H1 (cell line): ENCODE measurements around the gene DENND6B. TPM values are rescaled to one million over a fixed set of nuclear protein-coding genes. Genes with fewer than 3 reads are reported as not detected.

Experiments
- CTCF ChIA-PET: fragments of 300-600 bp; sonication (Branson Sonifier 250); formaldehyde crosslinking; loops from one replicate; lab custom pipeline; 2021; ENCODE audit not compliant: partially characterized antibody; lab: Charles Lee
- POLR2A ChIA-PET: fragments of 300-600 bp; sonication (Branson Sonifier 250); formaldehyde crosslinking; loops from one replicate; lab custom pipeline; 2021; ENCODE audit warnings: inconsistent platforms; ENCODE audit not compliant: partially characterized antibody; lab: Charles Lee
- DNase-seq, 2 experiments: peaks; one replicate each; pipeline versions ENCODE4 v3.0.0 to v3.0.0-alpha.2; 2010 to 2022; ENCODE audit warnings: low spot score in 2 of 2, low read depth in 1 of 2, mixed read lengths in 1 of 2
- FAIRE-seq: peaks from 2 replicates; lab custom pipeline; 2011; peaks lifted over from hg19 to GRCh38; lab: Jason Lieb, UNC
- H2AFZ ChIP-seq: 2 replicates; pipeline ENCODE4 v1.8.1; 2012; ENCODE audit warnings: low read length, inconsistent platforms
- H2AK5ac ChIP-seq: 2 replicates; pipeline ENCODE4 v1.6.1; 2013; ENCODE audit warnings: low read depth, low read length
- H2BK120ac ChIP-seq: replicated peaks from 2 replicates; pipeline ENCODE3; 2013; ENCODE audit warnings: low read depth, low read length, inconsistent platforms
- H2BK12ac ChIP-seq: 2 replicates; pipeline ENCODE4 v1.6.1; 2013; ENCODE audit warnings: low read depth, low read length
- H2BK15ac ChIP-seq: 2 replicates; pipeline ENCODE4 v1.6.1; 2013; ENCODE audit warnings: low read length
- H2BK20ac ChIP-seq: 2 replicates; pipeline ENCODE4 v1.6.1; 2013; ENCODE audit warnings: low read length
- H2BK5ac ChIP-seq: 2 replicates; pipeline ENCODE4 v1.6.1; 2013; ENCODE audit warnings: low read depth, low read length
- H3K14ac ChIP-seq: 2 replicates; pipeline ENCODE4 v1.6.1; 2013; ENCODE audit warnings: inconsistent platforms; ENCODE audit not compliant: insufficient read length
- H3K18ac ChIP-seq: 2 replicates; pipeline ENCODE4 v1.6.1; 2013; ENCODE audit warnings: low read length; ENCODE audit errors: extremely low read depth
- H3K23ac ChIP-seq: 2 replicates; pipeline ENCODE4 v1.6.1; 2013; ENCODE audit warnings: inconsistent platforms; ENCODE audit not compliant: insufficient read length
- H3K23me2 ChIP-seq: 2 replicates; pipeline ENCODE4 v1.6.1; 2013; ENCODE audit warnings: low read depth, low read length
- H3K27ac ChIP-seq: 2 replicates; pipeline ENCODE4 v1.6.1; 2011; ENCODE audit warnings: low read depth, low read length, inconsistent platforms
- H3K27me3 ChIP-seq, 4 experiments: replicated peaks in 1 of 4; 1 replicate in 1 of 4; 2 replicates in 3 of 4; pipeline versions ENCODE4 v1.6.1 to v1.8.1; 2011 to 2013; ENCODE audit warnings: low read length in 3 of 4, mild to moderate bottlenecking in 3 of 4, inconsistent platforms in 2 of 4, mixed read lengths in 2 of 4, moderate library complexity in 1 of 4; ENCODE audit not compliant: control insufficient read depth in 3 of 4, insufficient read depth in 3 of 4; ENCODE audit errors: extremely low read depth in 1 of 4
- H3K36me3 ChIP-seq, 4 experiments: 2 replicates each; pipeline versions ENCODE4 v1.6.1 to v1.8.1; 2011 to 2013; ENCODE audit warnings: mild to moderate bottlenecking in 4 of 4, low read length in 3 of 4, moderate library complexity in 2 of 4, control low read depth in 1 of 4, inconsistent platforms in 1 of 4; ENCODE audit not compliant: insufficient read depth in 4 of 4, control insufficient read depth in 2 of 4
- H3K4ac ChIP-seq: replicated peaks from 2 replicates; pipeline ENCODE3; 2013; ENCODE audit warnings: low read length, low read depth, mixed read lengths, inconsistent platforms; ENCODE audit not compliant: insufficient read length
- H3K4me1 ChIP-seq, 4 experiments: replicated peaks in 1 of 4; 1 replicate in 1 of 4; 2 replicates in 3 of 4; pipeline versions ENCODE4 v1.6.1 to v1.8.1; 2011 to 2013; ENCODE audit warnings: low read length in 3 of 4, inconsistent platforms in 2 of 4, mixed read lengths in 1 of 4; ENCODE audit not compliant: insufficient read depth in 4 of 4, control insufficient read depth in 3 of 4
- H3K4me2 ChIP-seq, 2 experiments: 2 replicates each; pipeline versions ENCODE4 v1.6.1 to v1.8.1; 2011 to 2013; ENCODE audit warnings: low read depth in 2 of 2, low read length in 2 of 2, control low read depth in 1 of 2, inconsistent platforms in 1 of 2, mild to moderate bottlenecking in 1 of 2; ENCODE audit not compliant: insufficient read depth in 1 of 2
- H3K4me3 ChIP-seq, 4 experiments: fragments of 200-600, 300-600 bp in 1 of 4; sonication (generic), shearing (Covaris generic), sonication (Bioruptor Twin) in 1 of 4; 2 replicates each; pipeline versions ENCODE4 v1.5.1 to v1.8.1; 2011 to 2016; ENCODE audit warnings: low read length in 4 of 4, low read depth in 3 of 4, control low read depth in 2 of 4, inconsistent platforms in 2 of 4, mild to moderate bottlenecking in 2 of 4, mixed read lengths in 1 of 4, moderate library complexity in 1 of 4; ENCODE audit not compliant: insufficient read depth in 2 of 4; ENCODE audit errors: extremely low read depth in 1 of 4
- H3K56ac ChIP-seq: replicated peaks from 2 replicates; pipeline ENCODE3; 2013; ENCODE audit warnings: low read depth, mild to moderate bottlenecking, mixed read lengths, low read length, inconsistent platforms; ENCODE audit not compliant: insufficient read length
- H3K79me1 ChIP-seq: 2 replicates; pipeline ENCODE4 v1.6.1; 2013; ENCODE audit warnings: low read depth, low read length, control low read depth
- H3K79me2 ChIP-seq, 2 experiments: 2 replicates each; pipeline versions ENCODE4 v1.6.1 to v1.8.1; 2012 to 2013; ENCODE audit warnings: low read length in 2 of 2, mild to moderate bottlenecking in 2 of 2, inconsistent platforms in 1 of 2; ENCODE audit not compliant: insufficient read depth in 2 of 2, control insufficient read depth in 1 of 2
- H3K9ac ChIP-seq, 4 experiments: replicated peaks in 1 of 4; 1 replicate in 1 of 4; 2 replicates in 3 of 4; pipeline versions ENCODE4 v1.6.1 to v1.8.1; 2011 to 2013; ENCODE audit warnings: low read depth in 3 of 4, low read length in 3 of 4, control low read depth in 2 of 4, mild to moderate bottlenecking in 2 of 4, moderate library complexity in 2 of 4, inconsistent platforms in 1 of 4; ENCODE audit errors: extremely low read depth in 1 of 4
- H3K9me3 ChIP-seq, 2 experiments: 2 replicates each; pipeline versions ENCODE4 v1.6.1 to v1.8.1; 2012 to 2013; ENCODE audit warnings: mild to moderate bottlenecking in 2 of 2, moderate library complexity in 2 of 2, control low read depth in 1 of 2, inconsistent platforms in 1 of 2, low read depth in 1 of 2, low read length in 1 of 2, mixed read lengths in 1 of 2; ENCODE audit not compliant: insufficient read depth in 2 of 2
- H4K20me1 ChIP-seq, 2 experiments: replicated peaks in 1 of 2; 2 replicates each; pipeline versions ENCODE3 to v1.8.1; 2011 to 2013; ENCODE audit warnings: inconsistent platforms in 2 of 2, low read length in 2 of 2, mild to moderate bottlenecking in 1 of 2; ENCODE audit not compliant: insufficient read depth in 2 of 2, control insufficient read depth in 1 of 2
- H4K5ac ChIP-seq: 2 replicates; pipeline ENCODE4 v1.6.1; 2013; ENCODE audit warnings: low read length, low read depth, mixed read lengths, inconsistent platforms; ENCODE audit not compliant: insufficient read length
- H4K8ac ChIP-seq: 2 replicates; pipeline ENCODE4 v1.8.0; 2013; ENCODE audit warnings: mild to moderate bottlenecking, moderate library complexity, low read length, inconsistent platforms; ENCODE audit not compliant: insufficient read depth; ENCODE audit errors: extremely low read depth
- H4K91ac ChIP-seq: replicated peaks from 2 replicates; pipeline ENCODE3; 2013; ENCODE audit warnings: low read length, mixed read lengths, inconsistent platforms; ENCODE audit not compliant: insufficient read length
- RXRA ChIP-seq: IDR thresholded peaks from 2 replicates; pipeline ENCODE4 v1.6.1; 2011; ENCODE audit warnings: low read depth, mild to moderate bottlenecking, low read length, moderate library complexity; ENCODE audit not compliant: insufficient read depth
- WGBS, 2 experiments: shearing (Covaris generic) in 1 of 2; methylation state at CpG; one replicate each; pipeline versions ENCODE4 v1.1.6 to v1.1.7; 2013 to 2015; ENCODE audit warnings: low lambda C conversion rate in 2 of 2, mixed read lengths in 2 of 2, inconsistent platforms in 1 of 2, low coverage in 1 of 2, missing lambda C conversion rate in 1 of 2; ENCODE audit not compliant: insufficient replicate concordance in 2 of 2, insufficient coverage in 1 of 2, insufficient read length in 1 of 2; ENCODE audit errors: extremely low coverage in 1 of 2, missing lambda C conversion rate in 1 of 2; 5-methylcytosine and 5-hydroxymethylcytosine counted together
- polyA plus RNA-seq, 7 experiments: library from polyadenylated mRNA; depleted of rRNA in 3 of 7; stranded (reverse) in 5 of 7; unstranded in 2 of 7; fragments of >200 nt in 5 of 7; fragments of 200-250 nt in 2 of 7; gene quantifications; 1 replicate in 5 of 7; 2 replicates in 1 of 7; 4 replicates in 1 of 7; pipeline versions ENCODE4 v1.2.1 to v1.2.3, GENCODE V29; 2011 to 2013; ENCODE audit warnings: missing spikeins in 2 of 7, mixed read lengths in 2 of 7
- total RNA-seq: library from RNA; stranded (reverse); fragmentation: NEBNext Ultra II Directional; extraction: Animal tissue kit (Norgen Biotek cat#: 25700); gene quantifications from 2 replicates; pipeline ENCODE4 v1.2.1, GENCODE V29; 2021

Gene DENND6B
- total and polyA plus RNA-seq, 2 of the 8 experiments (the other 6 are each of a cell fraction or from before 2014, with no cell fraction given) = 1.1 to 1.9 TPM

DNA sequence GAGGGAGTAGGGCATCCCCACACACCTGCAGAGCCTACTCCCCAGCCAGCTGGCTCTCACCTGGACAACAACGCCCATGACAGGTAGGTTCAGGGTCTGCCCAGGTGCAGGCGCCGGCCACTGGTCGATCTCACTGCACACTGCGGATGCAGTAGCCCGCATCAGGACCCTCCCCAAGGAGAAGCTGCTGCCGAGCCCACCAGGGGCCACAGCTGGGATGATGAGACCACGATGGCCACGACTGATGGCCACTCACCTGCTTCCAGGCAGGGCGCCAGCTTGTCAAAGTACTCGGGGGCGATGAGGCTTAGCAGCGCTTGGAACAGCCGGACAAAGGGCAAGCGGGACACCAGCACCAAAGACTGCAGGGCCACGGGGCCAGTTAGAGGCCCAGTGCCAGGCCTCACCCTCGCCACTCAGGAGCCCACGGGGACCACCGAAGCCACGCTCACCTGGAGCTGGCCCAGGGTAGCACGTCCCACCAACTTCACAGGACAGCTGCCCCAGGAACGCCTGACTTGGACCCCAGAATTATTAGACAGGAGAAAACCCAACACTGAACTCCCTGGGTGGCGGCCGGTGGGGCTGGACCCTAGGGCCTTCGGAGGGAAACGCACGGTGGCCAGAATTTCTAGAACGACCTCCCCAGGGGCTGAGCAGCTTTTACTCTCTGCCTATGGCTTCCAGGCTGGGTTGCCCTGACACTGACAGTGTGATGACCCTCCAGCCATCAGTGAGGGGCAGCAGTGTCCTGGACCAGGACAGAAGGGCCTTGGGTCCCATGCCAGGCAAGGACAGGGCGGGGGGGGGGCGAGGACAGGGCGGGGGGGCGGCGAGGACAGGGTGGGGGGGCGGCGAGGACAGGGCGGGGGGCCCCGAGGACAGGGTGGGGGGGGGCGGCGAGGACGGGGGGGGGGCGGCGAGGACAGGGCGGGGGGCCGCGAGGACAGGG is 10.4 kb downstream of the DENND6B start:
- no peak overlapping the region for H3K27ac ChIP-seq
- no peak overlapping the region for H4K8ac ChIP-seq
- no peak overlapping the region for H2BK20ac ChIP-seq
- H3K4ac ChIP-seq = no peak overlapping the region
- no peak for TF ChIP-seq RXRA
- H2BK5ac ChIP-seq = no peak overlapping the region
- no peak overlapping the region for H3K14ac ChIP-seq
- H3K9me3 ChIP-seq = no peaks in the 10 kb centered on the region
- H3K4me1 ChIP-seq = peaks cover 0 to 10% (median 4%) of the 10 kb centered on the region in 4 experiments; a peak in 3 of 7 replicates
- H3K36me3 ChIP-seq = no peaks in the 10 kb centered on the region
- no peak overlapping the region for H3K56ac ChIP-seq
- H2AK5ac ChIP-seq = no peak overlapping the region
- H4K20me1 ChIP-seq = no peaks in the 10 kb centered on the region
- H3K27me3 ChIP-seq = no peaks in the 10 kb centered on the region; a peak in 1 of 7 replicates
- no peak overlapping the region for H2AFZ ChIP-seq
- POLR2A ChIA-PET = interaction anchor here (1.2 to 2.3 kb wide), 2 partner anchors 12 to 23 kb away, joined by 3 to 6 read pairs; no protein-coding TSS in a partner anchor
- FAIRE-seq = no peak
- H2BK120ac ChIP-seq = no peak overlapping the region
- no peak overlapping the region for H4K91ac ChIP-seq
- peak in 1 of 2 experiments; percentile 45 for DNase-seq
- no peak overlapping the region for H3K18ac ChIP-seq
- H3K4me3 ChIP-seq = no peak overlapping the region
- H2BK15ac ChIP-seq = no peak overlapping the region
- no peak overlapping the region for H3K4me2 ChIP-seq
- no peaks in the 10 kb centered on the region; the same call in 1 of the 2 replicates for H3K23me2 ChIP-seq
- H3K23ac ChIP-seq = no peak overlapping the region
- H3K79me2 ChIP-seq = no peaks in the 10 kb centered on the region
- 88% methylated on average over 28 of the region's 45 CpGs; no CpG with 5 or more reads in 1 of the 2 experiments for WGBS, 2 experiments
- H2BK12ac ChIP-seq = no peak overlapping the region
- H3K9ac ChIP-seq = no peak overlapping the region
- H4K5ac ChIP-seq = no peak overlapping the region
- CTCF ChIA-PET = interaction anchor here (0.8 to 2.5 kb wide), 11 partner anchors 11 to 140 kb away, joined by 3 to 8 read pairs (median 3); no protein-coding TSS in a partner anchor
- no peaks in the 10 kb centered on the region for H3K79me1 ChIP-seq
